ENCODE data around the gene PLK1.

- TF ChIP-seq GATA2 (IDR thresholded peaks at IDR 0.05; ENCODE audit: low read depth, low read length) (no peak), GATA3 (IDR thresholded peaks at IDR 0.05; ENCODE audit: low read depth, low read length) (no peak)
Measured at GRCh38 chr16:23712976-23713375, 34.3 kb downstream of the PLK1 start, which contains the start of gene ERN2.

Measured in SH-SY5Y (cell line).